T-helper 22 cell (primary cell): ENCODE data around the gene EPN2.
A peak's percentile ranks its signal among the peaks of the same experiment; 100 is the strongest.
"Not testable (repeated sequence)": the region's sequence is repeated elsewhere in the genome, so short reads cannot be mapped to it uniquely, and the experiment has no call there.

ENCODE experiments used
- DNase-seq: peaks from one replicate; pipeline ENCODE4 v3.0.0-alpha.2; 2020; ENCODE audit warnings: low read depth

The EPN2 gene

GRCh38 chr17:19237139-19237388 lies at the start of gene EPN2:
EPN2 (plus strand) TSS chr17:19237366; CDS start chr17:19283120, 45,754 bp downstream.
- peak; percentile 20 for DNase-seq

GRCh38 chr17:19187883-19188869 lies 49.0 kb upstream of the EPN2 start:
- not testable (repeated sequence) for DNase-seq

- not testable (repeated sequence) for DNase-seq
These were observed 48.1 kb upstream of the EPN2 start for GRCh38 chr17:19188870-19189708.

GRCh38 chr17:19189781-19190405 lies 47.3 kb upstream of the EPN2 start:
- DNase-seq = not testable (repeated sequence)

GRCh38 chr17:19196382-19197204 lies 40.6 kb upstream of the EPN2 start:
- DNase-seq = not testable (repeated sequence)

- DNase-seq = not testable (repeated sequence)
These were observed 34.7 kb upstream of the EPN2 start for GRCh38 chr17:19202448-19202847.

GRCh38 chr17:19203429-19203828 lies 33.7 kb upstream of the EPN2 start:
- DNase-seq = not testable (repeated sequence)

- not testable (repeated sequence) for DNase-seq
These were observed 21.9 kb upstream of the EPN2 start for GRCh38 chr17:19215074-19215860.

GRCh38 chr17:19216148-19216926 lies 20.8 kb upstream of the EPN2 start:
- not testable (repeated sequence) for DNase-seq

GRCh38 chr17:19218914-19219313 lies 18.3 kb upstream of the EPN2 start:
- DNase-seq = not testable (repeated sequence)

- DNase-seq = not testable (repeated sequence)
These were observed 17.8 kb upstream of the EPN2 start for GRCh38 chr17:19219384-19219783.

GRCh38 chr17:19220195-19220594 lies 17.0 kb upstream of the EPN2 start:
- DNase-seq = not testable (repeated sequence)

GRCh38 chr17:19226610-19227588 lies 10.3 kb upstream of the EPN2 start:
- not testable (repeated sequence) for DNase-seq

GRCh38 chr17:19234676-19235075 lies 2.5 kb upstream of the EPN2 start:
- not testable (repeated sequence) for DNase-seq

GRCh38 chr17:19236351-19237138 lies 621 bp upstream of the EPN2 start:
- DNase-seq = not testable (repeated sequence)

GRCh38 chr17:19237389-19238166 lies 412 bp downstream of the EPN2 start:
- DNase-seq = no peak

- no peak for DNase-seq
These were observed 970 bp downstream of the EPN2 start for GRCh38 chr17:19238167-19238505.
